HepG2 (cell line): ENCODE measurements around the gene SLC9A1. TPM values are rescaled to one million over a fixed set of nuclear protein-coding genes. Genes with fewer than 3 reads are reported as not detected.

Experiments used
- CEBPB ChIP-seq: IDR thresholded peaks from 2 replicates; pipeline ENCODE4 v1.6.1; 2011; ENCODE audit warnings: low read depth, low read length, improper control_type of control experiment, borderline replicate concordance
- HNRNPUL1 ChIP-seq: fragments of 200-400 bp; formaldehyde crosslinking; IDR thresholded peaks from 2 replicates; pipeline ENCODE4 v1.6.1; 2017; ENCODE audit warnings: low read depth, mild to moderate bottlenecking, low read length, moderate library complexity
- KDM2A ChIP-seq: sonication (generic); formaldehyde crosslinking; IDR thresholded peaks from 2 replicates; pipeline ENCODE4 v1.4.0; 2020; ENCODE audit warnings: low read depth, missing genetic modification reagents, borderline replicate concordance
- KMT2B ChIP-seq: IDR thresholded peaks from 2 replicates; pipeline ENCODE4 v1.6.1; 2016; ENCODE audit warnings: missing genetic modification reagents, missing compliant biosample characterization
- MAF1 ChIP-seq: sonication (generic); formaldehyde crosslinking; IDR thresholded peaks from 2 replicates; pipeline ENCODE4 v1.5.0; 2020; ENCODE audit warnings: missing genetic modification reagents, borderline replicate concordance
- MXD4 ChIP-seq: IDR thresholded peaks from 2 replicates; pipeline ENCODE4 v1.6.1; 2016; ENCODE audit warnings: mild to moderate bottlenecking, missing biosample characterization, missing genetic modification reagents
- NRL ChIP-seq: sonication (generic); formaldehyde crosslinking; IDR thresholded peaks from 2 replicates; pipeline ENCODE4 v1.5.0; 2020; ENCODE audit warnings: missing genetic modification reagents, mild to moderate bottlenecking, moderate library complexity, borderline replicate concordance
- ZNF274 ChIP-seq: sonication (generic); formaldehyde crosslinking; IDR thresholded peaks from 2 replicates; pipeline ENCODE4 v1.5.1; 2020; ENCODE audit warnings: mild to moderate bottlenecking, missing genetic modification reagents
- ZNF713 ChIP-seq: sonication (generic); formaldehyde crosslinking; IDR thresholded peaks from 2 replicates; pipeline ENCODE4 v1.4.0; 2020; ENCODE audit warnings: mild to moderate bottlenecking, missing genetic modification reagents
- polyA plus RNA-seq, 8 experiments: library from polyadenylated mRNA; depleted of rRNA in 3 of 8; stranded (reverse) in 7 of 8; unstranded in 1 of 8; fragments of >200 nt; fragmentation: Illumina TruSeq in 4 of 8; extraction: Trizol in 4 of 8; gene quantifications; 2 replicates each; pipeline versions ENCODE4 v1.2.1 to v1.2.3, GENCODE V29; 2011 to 2016; ENCODE audit warnings: low read depth in 4 of 8, missing spikeins in 1 of 8, mixed read lengths in 1 of 8; ENCODE audit not compliant: insufficient read depth in 1 of 8
- total RNA-seq, 5 experiments: library from RNA; depleted of rRNA; stranded (reverse); fragments of >200 nt; fragmentation: Illumina TruSeq; extraction: Trizol; gene quantifications; 2 replicates each; pipeline ENCODE4 v1.2.3, GENCODE V29; 2016; ENCODE audit warnings: low read depth in 1 of 5
- TF ChIP-seq, protein P1 (sequence below): sonication (generic); formaldehyde crosslinking; IDR thresholded peaks from 2 replicates; pipeline ENCODE4 v1.5.0; 2020; ENCODE audit warnings: mild to moderate bottlenecking, missing genetic modification reagents, borderline replicate concordance
- TF ChIP-seq, protein P2 (sequence below): sonication (generic); formaldehyde crosslinking; IDR thresholded peaks from 2 replicates; pipeline ENCODE4 v1.4.0; 2020; ENCODE audit warnings: missing genetic modification reagents
- TF ChIP-seq, protein P3 (sequence below): sonication (generic); formaldehyde crosslinking; IDR thresholded peaks from 2 replicates; pipeline ENCODE4 v1.5.1; 2020; ENCODE audit warnings: missing genetic modification reagents, mild to moderate bottlenecking, borderline replicate concordance
- TF ChIP-seq, protein P4 (sequence below): IDR thresholded peaks from 2 replicates; pipeline ENCODE4 v1.6.1; 2016; ENCODE audit warnings: control low read depth
- TF ChIP-seq, protein P5 (sequence below): sonication (generic); formaldehyde crosslinking; IDR thresholded peaks from 2 replicates; pipeline ENCODE4 v1.4.0; 2020; ENCODE audit warnings: missing genetic modification reagents

SLC9A1 gene
- total and polyA plus RNA-seq, 2 of the 13 experiments (the other 11 are each of a cell fraction or from before 2014, with no cell fraction given): 1.4 to 2.9 TPM

DNA sequence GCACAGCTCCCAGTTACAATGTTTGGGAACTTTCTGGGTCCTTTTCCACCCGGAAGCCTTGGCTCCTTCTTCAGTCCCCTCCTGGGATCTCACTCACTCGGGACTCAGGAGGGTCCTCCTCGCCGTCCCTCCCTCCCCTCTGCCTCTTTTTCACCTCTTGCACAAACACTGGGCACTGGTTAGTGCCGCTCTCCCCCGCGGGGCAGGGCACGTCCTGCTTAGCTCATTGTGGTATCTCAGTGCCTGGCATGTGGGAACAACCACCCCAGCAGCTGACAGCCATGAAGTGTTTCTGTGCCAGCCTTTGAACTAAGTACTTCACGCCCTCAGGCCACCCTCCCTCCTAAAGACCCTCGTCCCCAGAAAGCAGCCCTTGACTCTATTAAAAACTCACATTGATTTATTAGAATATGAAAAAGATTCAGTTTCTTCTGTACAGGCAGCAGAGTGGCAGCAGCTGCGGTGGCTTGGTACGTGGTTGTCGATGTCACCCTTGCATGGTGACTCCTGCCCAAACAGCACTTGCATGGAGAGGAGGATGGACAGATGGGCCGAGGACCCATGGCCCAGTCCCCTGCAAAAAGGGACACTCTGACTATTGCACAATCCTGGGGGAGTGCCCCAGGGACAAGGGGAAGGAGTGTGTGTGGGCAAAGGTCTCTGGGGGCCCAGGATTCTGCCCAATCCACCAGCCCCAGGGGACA lies 56.3 kb downstream of the SLC9A1 start (continued):
- TF ChIP-seq, protein P1, sequence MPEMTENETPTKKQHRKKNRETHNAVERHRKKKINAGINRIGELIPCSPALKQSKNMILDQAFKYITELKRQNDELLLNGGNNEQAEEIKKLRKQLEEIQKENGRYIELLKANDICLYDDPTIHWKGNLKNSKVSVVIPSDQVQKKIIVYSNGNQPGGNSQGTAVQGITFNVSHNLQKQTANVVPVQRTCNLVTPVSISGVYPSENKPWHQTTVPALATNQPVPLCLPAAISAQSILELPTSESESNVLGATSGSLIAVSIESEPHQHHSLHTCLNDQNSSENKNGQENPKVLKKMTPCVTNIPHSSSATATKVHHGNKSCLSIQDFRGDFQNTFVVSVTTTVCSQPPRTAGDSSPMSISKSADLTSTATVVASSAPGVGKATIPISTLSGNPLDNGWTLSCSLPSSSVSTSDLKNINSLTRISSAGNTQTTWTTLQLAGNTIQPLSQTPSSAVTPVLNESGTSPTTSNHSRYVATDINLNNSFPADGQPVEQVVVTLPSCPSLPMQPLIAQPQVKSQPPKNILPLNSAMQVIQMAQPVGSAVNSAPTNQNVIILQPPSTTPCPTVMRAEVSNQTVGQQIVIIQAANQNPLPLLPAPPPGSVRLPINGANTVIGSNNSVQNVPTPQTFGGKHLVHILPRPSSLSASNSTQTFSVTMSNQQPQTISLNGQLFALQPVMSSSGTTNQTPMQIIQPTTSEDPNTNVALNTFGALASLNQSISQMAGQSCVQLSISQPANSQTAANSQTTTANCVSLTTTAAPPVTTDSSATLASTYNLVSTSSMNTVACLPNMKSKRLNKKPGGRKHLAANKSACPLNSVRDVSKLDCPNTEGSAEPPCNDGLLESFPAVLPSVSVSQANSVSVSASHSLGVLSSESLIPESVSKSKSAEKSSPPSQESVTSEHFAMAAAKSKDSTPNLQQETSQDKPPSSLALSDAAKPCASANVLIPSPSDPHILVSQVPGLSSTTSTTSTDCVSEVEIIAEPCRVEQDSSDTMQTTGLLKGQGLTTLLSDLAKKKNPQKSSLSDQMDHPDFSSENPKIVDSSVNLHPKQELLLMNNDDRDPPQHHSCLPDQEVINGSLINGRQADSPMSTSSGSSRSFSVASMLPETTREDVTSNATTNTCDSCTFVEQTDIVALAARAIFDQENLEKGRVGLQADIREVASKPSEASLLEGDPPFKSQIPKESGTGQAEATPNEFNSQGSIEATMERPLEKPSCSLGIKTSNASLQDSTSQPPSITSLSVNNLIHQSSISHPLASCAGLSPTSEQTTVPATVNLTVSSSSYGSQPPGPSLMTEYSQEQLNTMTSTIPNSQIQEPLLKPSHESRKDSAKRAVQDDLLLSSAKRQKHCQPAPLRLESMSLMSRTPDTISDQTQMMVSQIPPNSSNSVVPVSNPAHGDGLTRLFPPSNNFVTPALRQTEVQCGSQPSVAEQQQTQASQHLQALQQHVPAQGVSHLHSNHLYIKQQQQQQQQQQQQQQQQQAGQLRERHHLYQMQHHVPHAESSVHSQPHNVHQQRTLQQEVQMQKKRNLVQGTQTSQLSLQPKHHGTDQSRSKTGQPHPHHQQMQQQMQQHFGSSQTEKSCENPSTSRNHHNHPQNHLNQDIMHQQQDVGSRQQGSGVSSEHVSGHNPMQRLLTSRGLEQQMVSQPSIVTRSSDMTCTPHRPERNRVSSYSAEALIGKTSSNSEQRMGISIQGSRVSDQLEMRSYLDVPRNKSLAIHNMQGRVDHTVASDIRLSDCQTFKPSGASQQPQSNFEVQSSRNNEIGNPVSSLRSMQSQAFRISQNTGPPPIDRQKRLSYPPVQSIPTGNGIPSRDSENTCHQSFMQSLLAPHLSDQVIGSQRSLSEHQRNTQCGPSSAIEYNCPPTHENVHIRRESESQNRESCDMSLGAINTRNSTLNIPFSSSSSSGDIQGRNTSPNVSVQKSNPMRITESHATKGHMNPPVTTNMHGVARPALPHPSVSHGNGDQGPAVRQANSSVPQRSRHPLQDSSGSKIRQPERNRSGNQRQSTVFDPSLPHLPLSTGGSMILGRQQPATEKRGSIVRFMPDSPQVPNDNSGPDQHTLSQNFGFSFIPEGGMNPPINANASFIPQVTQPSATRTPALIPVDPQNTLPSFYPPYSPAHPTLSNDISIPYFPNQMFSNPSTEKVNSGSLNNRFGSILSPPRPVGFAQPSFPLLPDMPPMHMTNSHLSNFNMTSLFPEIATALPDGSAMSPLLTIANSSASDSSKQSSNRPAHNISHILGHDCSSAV (CRISPR knock-in tag): no peak
- TF ChIP-seq KDM2A (CRISPR knock-in tag): peak; percentile 19; the same call in 1 of the 2 replicates
- TF ChIP-seq CEBPB: peak; percentile 95
- TF ChIP-seq, protein P2, sequence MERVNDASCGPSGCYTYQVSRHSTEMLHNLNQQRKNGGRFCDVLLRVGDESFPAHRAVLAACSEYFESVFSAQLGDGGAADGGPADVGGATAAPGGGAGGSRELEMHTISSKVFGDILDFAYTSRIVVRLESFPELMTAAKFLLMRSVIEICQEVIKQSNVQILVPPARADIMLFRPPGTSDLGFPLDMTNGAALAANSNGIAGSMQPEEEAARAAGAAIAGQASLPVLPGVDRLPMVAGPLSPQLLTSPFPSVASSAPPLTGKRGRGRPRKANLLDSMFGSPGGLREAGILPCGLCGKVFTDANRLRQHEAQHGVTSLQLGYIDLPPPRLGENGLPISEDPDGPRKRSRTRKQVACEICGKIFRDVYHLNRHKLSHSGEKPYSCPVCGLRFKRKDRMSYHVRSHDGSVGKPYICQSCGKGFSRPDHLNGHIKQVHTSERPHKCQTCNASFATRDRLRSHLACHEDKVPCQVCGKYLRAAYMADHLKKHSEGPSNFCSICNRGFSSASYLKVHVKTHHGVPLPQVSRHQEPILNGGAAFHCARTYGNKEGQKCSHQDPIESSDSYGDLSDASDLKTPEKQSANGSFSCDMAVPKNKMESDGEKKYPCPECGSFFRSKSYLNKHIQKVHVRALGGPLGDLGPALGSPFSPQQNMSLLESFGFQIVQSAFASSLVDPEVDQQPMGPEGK (CRISPR knock-in tag): peak; percentile 84
- TF ChIP-seq ZNF713 (CRISPR knock-in tag): no peak
- TF ChIP-seq KMT2B (CRISPR knock-in tag): no peak
- TF ChIP-seq, protein P3, sequence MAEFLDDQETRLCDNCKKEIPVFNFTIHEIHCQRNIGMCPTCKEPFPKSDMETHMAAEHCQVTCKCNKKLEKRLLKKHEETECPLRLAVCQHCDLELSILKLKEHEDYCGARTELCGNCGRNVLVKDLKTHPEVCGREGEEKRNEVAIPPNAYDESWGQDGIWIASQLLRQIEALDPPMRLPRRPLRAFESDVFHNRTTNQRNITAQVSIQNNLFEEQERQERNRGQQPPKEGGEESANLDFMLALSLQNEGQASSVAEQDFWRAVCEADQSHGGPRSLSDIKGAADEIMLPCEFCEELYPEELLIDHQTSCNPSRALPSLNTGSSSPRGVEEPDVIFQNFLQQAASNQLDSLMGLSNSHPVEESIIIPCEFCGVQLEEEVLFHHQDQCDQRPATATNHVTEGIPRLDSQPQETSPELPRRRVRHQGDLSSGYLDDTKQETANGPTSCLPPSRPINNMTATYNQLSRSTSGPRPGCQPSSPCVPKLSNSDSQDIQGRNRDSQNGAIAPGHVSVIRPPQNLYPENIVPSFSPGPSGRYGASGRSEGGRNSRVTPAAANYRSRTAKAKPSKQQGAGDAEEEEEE: no peak
- no peak for TF ChIP-seq MXD4 (CRISPR knock-in tag)
- TF ChIP-seq HNRNPUL1: no peak
- no peak for TF ChIP-seq NRL (CRISPR knock-in tag)
- TF ChIP-seq, protein P4, sequence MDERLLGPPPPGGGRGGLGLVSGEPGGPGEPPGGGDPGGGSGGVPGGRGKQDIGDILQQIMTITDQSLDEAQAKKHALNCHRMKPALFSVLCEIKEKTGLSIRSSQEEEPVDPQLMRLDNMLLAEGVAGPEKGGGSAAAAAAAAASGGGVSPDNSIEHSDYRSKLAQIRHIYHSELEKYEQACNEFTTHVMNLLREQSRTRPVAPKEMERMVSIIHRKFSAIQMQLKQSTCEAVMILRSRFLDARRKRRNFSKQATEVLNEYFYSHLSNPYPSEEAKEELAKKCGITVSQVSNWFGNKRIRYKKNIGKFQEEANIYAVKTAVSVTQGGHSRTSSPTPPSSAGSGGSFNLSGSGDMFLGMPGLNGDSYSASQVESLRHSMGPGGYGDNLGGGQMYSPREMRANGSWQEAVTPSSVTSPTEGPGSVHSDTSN: no peak
- TF ChIP-seq MAF1: no peak
- TF ChIP-seq, protein P5, sequence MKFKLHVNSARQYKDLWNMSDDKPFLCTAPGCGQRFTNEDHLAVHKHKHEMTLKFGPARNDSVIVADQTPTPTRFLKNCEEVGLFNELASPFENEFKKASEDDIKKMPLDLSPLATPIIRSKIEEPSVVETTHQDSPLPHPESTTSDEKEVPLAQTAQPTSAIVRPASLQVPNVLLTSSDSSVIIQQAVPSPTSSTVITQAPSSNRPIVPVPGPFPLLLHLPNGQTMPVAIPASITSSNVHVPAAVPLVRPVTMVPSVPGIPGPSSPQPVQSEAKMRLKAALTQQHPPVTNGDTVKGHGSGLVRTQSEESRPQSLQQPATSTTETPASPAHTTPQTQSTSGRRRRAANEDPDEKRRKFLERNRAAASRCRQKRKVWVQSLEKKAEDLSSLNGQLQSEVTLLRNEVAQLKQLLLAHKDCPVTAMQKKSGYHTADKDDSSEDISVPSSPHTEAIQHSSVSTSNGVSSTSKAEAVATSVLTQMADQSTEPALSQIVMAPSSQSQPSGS (CRISPR knock-in tag): no peak
- TF ChIP-seq ZNF274 (CRISPR knock-in tag): no peak
